GM18526 (cell line): Measurements from ENCODE around the gene KIT.

Experiments used
- POLR2A ChIP-seq: IDR thresholded peaks from 3 replicates; pipeline ENCODE4 v1.6.1; 2011; ENCODE audit not compliant: insufficient read length; ENCODE audit errors: extremely low read depth

Gene KIT

GRCh38 chr4:54657551-54658251 lies at the start of gene KIT:
Gene KIT, plus strand, starts transcription at chr4:54657957. Its CDS starts 58 bp downstream, at chr4:54658015.
- no peak for TF ChIP-seq POLR2A

DNA sequence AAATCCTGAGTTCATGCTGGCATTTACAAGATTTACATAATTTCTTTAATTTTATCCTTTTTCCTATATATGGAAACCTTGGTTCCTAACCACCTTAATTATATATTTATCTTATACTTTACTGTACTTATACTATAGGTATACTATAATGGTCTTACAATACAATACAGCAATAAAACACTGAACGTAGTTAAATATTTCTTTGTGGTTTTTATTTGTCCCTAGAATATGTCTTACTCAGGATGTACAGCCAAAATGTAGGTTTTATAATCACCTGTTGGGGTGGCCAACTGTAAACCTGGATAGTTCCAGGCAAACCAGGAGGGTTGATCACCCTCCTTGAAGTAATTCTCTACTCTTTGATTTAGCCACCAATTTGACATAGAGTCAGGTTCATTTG lies 48.4 kb upstream of the KIT start:
- no peak for TF ChIP-seq POLR2A

GRCh38 chr4:54614149-54614548 lies 43.6 kb upstream of the KIT start:
- no peak for TF ChIP-seq POLR2A

DNA sequence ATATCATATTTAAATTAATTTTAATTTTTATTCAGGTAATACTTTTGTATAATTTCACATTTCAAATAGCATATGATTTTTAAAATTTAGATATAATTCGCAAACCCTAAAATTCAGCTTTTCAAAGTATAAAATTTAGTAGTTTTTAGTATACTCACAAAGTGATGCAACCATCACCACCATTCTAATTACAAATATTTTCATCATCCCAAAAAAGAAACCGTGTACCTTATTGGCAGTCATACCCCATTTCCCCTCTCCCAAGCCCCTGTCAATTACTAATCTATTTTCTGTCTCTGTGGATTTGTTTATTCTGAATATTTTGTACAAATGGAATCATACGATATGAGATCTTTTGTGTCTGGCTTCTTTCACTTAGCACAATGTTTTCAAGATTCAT lies 37.0 kb upstream of the KIT start:
- no peak for TF ChIP-seq POLR2A

DNA sequence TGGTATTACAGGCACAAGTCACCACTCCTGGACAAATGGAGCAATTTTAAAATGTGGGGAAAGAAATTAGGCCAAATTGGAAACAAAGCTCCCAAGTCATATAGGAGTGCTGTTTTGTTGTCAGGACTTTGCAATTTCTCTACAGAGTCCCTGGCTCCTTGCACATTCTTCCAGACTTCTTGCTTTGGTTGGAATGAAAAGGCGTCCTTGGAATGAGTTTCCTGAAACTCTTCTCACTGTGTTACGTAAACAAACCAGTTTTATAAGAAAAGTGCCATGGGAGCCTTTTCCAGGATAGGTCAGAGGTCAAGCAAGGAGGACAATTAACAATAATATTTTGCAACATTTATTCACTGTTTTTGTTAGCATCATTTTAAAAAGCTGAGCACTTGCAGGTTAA lies 32.4 kb upstream of the KIT start:
- TF ChIP-seq POLR2A, result no peak

DNA sequence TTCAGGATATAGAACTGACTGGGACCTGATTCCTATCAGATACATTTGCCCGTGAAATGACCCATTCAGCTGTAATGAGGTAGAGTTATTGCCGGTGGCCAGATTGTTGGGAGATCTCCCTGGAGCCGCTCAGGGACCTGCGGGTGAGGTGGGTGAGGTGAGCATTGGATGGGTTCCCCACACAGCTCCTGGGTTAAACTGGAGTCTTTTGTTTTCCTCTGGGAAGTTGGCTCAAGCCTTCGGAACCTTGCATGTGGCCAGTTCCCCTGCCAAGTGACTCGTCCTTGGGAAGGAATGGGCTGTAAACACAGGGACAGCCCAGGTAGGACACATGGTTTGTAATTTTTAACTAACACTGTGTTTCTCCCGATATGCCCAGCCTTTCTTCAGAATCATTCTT lies 31.6 kb upstream of the KIT start:
- no peak for TF ChIP-seq POLR2A

DNA sequence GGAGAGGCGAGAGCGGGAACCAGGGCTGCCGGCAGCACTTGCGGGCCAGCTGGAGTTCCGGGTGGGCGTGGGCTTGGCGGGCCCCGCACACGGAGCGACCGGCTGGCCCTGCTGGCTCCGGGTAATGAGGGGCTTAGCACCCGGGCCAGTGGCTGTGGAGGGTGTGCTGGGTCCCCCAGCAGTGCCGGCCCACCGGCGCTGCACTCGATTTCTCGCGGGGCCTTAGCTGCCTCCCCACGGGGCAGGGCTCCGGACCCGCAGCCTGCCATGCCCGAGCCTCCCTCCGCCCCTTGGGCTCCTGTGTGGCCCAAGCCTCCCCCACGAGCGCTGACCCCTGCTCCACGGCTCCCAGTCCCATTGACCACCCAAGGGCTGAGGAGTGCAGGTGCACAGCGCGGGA lies 25.2 kb upstream of the KIT start:
- TF ChIP-seq POLR2A, result no peak

- TF ChIP-seq POLR2A, result no peak
Observed at GRCh38 chr4:54635318-54635717, 22.4 kb upstream of the KIT start.

- TF ChIP-seq POLR2A, result no peak
Observed at GRCh38 chr4:54637325-54637724, 20.4 kb upstream of the KIT start.

- TF ChIP-seq POLR2A, result no peak
Observed at GRCh38 chr4:54643172-54643571, 14.6 kb upstream of the KIT start.

GRCh38 chr4:54643958-54644751 lies 13.6 kb upstream of the KIT start:
- TF ChIP-seq POLR2A, result no peak

GRCh38 chr4:54645830-54646229 lies 11.9 kb upstream of the KIT start:
- no peak for TF ChIP-seq POLR2A

GRCh38 chr4:54647070-54647469 lies 10.7 kb upstream of the KIT start:
- TF ChIP-seq POLR2A, result no peak

DNA sequence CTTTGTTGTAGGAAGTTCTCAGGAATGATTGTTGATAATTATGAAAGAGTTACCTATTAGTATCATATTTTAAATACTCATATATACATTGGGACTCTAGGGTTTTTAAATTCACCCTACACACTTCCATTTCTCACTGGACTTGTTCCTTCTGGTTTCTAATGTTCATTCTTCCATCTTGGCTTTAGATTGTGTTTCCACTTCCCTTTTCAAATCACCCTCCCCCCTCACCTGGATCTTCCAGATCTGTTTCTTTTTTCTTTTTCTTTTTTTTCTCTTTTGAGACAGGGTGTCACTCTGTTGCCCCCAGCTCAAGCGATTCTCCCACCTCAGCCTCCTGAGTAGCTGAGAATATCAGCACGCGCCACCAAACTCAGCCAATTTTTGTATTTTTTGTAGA lies 6.7 kb upstream of the KIT start:
- no peak for TF ChIP-seq POLR2A

DNA sequence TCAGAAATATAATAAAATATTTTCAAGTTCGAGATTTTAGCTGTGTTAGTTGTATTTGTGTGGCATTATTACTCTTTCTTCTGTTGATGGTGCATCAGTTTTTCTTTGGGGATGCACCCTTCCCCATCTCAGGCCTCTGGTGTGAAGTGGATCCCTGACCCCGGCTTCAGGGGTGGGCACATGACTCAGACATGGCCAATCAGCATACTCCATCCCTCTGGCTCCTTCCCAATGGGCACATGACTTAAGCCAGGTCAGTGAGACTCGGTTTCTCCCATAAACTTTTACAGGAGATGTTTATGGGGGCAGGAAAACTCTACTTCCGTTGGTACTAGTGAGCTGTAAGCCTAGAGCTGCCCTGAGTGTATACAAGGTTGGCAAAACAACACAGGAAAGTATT lies 3.0 kb upstream of the KIT start:
- no peak for TF ChIP-seq POLR2A

GRCh38 chr4:54657185-54657550 lies 589 bp upstream of the KIT start:
- no peak for TF ChIP-seq POLR2A
